SK-N-SH (cell line): Measurements from ENCODE around the gene LRSAM1. TPM values are rescaled to one million over a fixed set of nuclear protein-coding genes. Genes with fewer than 3 reads are reported as not detected.

ENCODE experiments used
- CTCF ChIA-PET: fragments of 300-600, 350-600 bp; formaldehyde crosslinking; extraction: SDS; loops from one replicate; lab custom pipeline; 2021; lab: Yijun Ruan, JAX
- POLR2A ChIA-PET: fragments of 350-600 bp; sonication (Branson Sonifier 250); formaldehyde crosslinking; extraction: SDS; loops from one replicate; lab custom pipeline; 2020; ENCODE audit warnings: antibody characterized with exemption, inconsistent platforms; lab: Yijun Ruan, JAX
- DNase-seq: peaks from one replicate; pipeline ENCODE4 v3.0.0; 2012
- H2AFZ ChIP-seq: fragments of 200-600 bp; sonication (generic); 2 replicates; pipeline ENCODE4 v1.8.1; 2016; ENCODE audit warnings: antibody characterized with exemption, mild to moderate bottlenecking, low read depth
- H3F3A ChIP-seq: fragments of 200-600 bp; sonication (generic); replicated peaks from 2 replicates; pipeline ENCODE3; 2016; ENCODE audit warnings: antibody characterized with exemption, mild to moderate bottlenecking; ENCODE audit not compliant: insufficient read depth
- H3K27ac ChIP-seq, 2 experiments: fragments of 200-500 bp in 1 of 2; fragments of 200-600 bp in 1 of 2; sonication (Bioruptor generic) in 1 of 2; sonication (generic), shearing (Covaris generic) in 1 of 2; 2 replicates each; pipeline versions ENCODE4 v1.5.1 to v1.6.1; 2014 to 2016; ENCODE audit warnings: low read depth in 2 of 2, inconsistent platforms in 1 of 2, low read length in 1 of 2, mild to moderate bottlenecking in 1 of 2, mixed read lengths in 1 of 2
- H3K27me3 ChIP-seq: fragments of 200-600 bp; sonication (generic), shearing (Covaris generic); 2 replicates; pipeline ENCODE4 v1.6.1; 2016; ENCODE audit warnings: mixed run types; ENCODE audit not compliant: insufficient read depth
- H3K36me3 ChIP-seq, 2 experiments: fragments of 200-500 bp in 1 of 2; fragments of 200-600 bp in 1 of 2; sonication (Bioruptor generic) in 1 of 2; sonication (generic) in 1 of 2; replicated peaks in 1 of 2; 2 replicates each; pipeline versions ENCODE3 to v1.5.1; 2014 to 2016; ENCODE audit warnings: low read length in 1 of 2, mild to moderate bottlenecking in 1 of 2; ENCODE audit not compliant: insufficient read depth in 2 of 2, control insufficient read depth in 1 of 2
- H3K4me1 ChIP-seq, 2 experiments: fragments of 200-500 bp in 1 of 2; fragments of 200-600 bp in 1 of 2; sonication (Bioruptor generic) in 1 of 2; sonication (generic), shearing (Covaris generic) in 1 of 2; 2 replicates each; pipeline versions ENCODE4 v1.5.1 to v1.6.1; 2014 to 2016; ENCODE audit warnings: low read depth in 1 of 2, low read length in 1 of 2, mixed run types in 1 of 2; ENCODE audit not compliant: insufficient read depth in 2 of 2, control insufficient read depth in 1 of 2
- H3K4me2 ChIP-seq: fragments of 200-600 bp; sonication (generic), shearing (Covaris generic); 2 replicates; pipeline ENCODE4 v1.6.1; 2017; ENCODE audit warnings: mixed run types
- H3K4me3 ChIP-seq, 2 experiments: fragments of 200-500 bp in 1 of 2; fragments of 200-600 bp in 1 of 2; sonication (Bioruptor generic) in 1 of 2; sonication (generic), shearing (Covaris generic) in 1 of 2; 2 replicates each; pipeline versions ENCODE4 v1.5.1 to v1.8.1; 2014 to 2016; ENCODE audit warnings: low read depth in 2 of 2, inconsistent platforms in 1 of 2, low read length in 1 of 2, mild to moderate bottlenecking in 1 of 2, mixed read lengths in 1 of 2, moderate library complexity in 1 of 2
- H3K79me2 ChIP-seq: fragments of 200-600 bp; sonication (generic); 2 replicates; pipeline ENCODE4 v1.8.1; 2017; ENCODE audit warnings: mild to moderate bottlenecking; ENCODE audit not compliant: insufficient read depth
- H3K9ac ChIP-seq: fragments of 200-600 bp; sonication (generic); 2 replicates; pipeline ENCODE4 v1.6.1; 2017; ENCODE audit warnings: mixed run types
- H3K9me2 ChIP-seq: fragments of 200-600 bp; sonication (generic); 2 replicates; pipeline ENCODE4 v1.6.1; 2017; ENCODE audit warnings: mixed run types
- H3K9me3 ChIP-seq: fragments of 200-600 bp; sonication (generic); 2 replicates; pipeline ENCODE4 v1.6.1; 2017; ENCODE audit warnings: mixed run types, mild to moderate bottlenecking, moderate library complexity
- H4K20me1 ChIP-seq: fragments of 200-600 bp; sonication (generic); 2 replicates; pipeline ENCODE4 v1.6.1; 2017; ENCODE audit warnings: mild to moderate bottlenecking, mixed run types; ENCODE audit not compliant: insufficient read depth
- CHD2 ChIP-seq: fragments of 150-350 bp; IDR thresholded peaks from 2 replicates; pipeline ENCODE4 v1.6.1; 2018; ENCODE audit warnings: low read length; ENCODE audit not compliant: partially characterized antibody
- EP300 ChIP-seq, 2 experiments: IDR thresholded peaks; 2 replicates each; pipeline versions ENCODE4 v1.4.0 to v1.6.1; 2012; ENCODE audit warnings: borderline replicate concordance in 1 of 2, low read depth in 1 of 2, low read length in 1 of 2
- FOSL2 ChIP-seq: IDR thresholded peaks from 2 replicates; pipeline ENCODE4 v1.4.0; 2012; ENCODE audit warnings: low read depth, mild to moderate bottlenecking, moderate library complexity, borderline replicate concordance
- GABPA ChIP-seq: IDR thresholded peaks from 2 replicates; pipeline ENCODE4 v1.4.0; 2012; ENCODE audit warnings: low read depth, mild to moderate bottlenecking
- GATA2 ChIP-seq: sonication (generic); formaldehyde crosslinking; IDR thresholded peaks from 2 replicates; pipeline ENCODE4 v1.5.0; 2020; ENCODE audit warnings: mild to moderate bottlenecking, missing genetic modification reagents
- NFIC ChIP-seq: IDR thresholded peaks from 2 replicates; pipeline ENCODE4 v1.4.0; 2012; ENCODE audit warnings: borderline replicate concordance
- RFX5 ChIP-seq: IDR thresholded peaks from 2 replicates; pipeline ENCODE4 v1.6.1; 2012; ENCODE audit warnings: mild to moderate bottlenecking, improper control_type of control experiment, low read length
- SIN3A ChIP-seq: IDR thresholded peaks from 2 replicates; pipeline ENCODE4 v1.6.1; 2012; ENCODE audit warnings: low read depth, mild to moderate bottlenecking, low read length, moderate library complexity, borderline replicate concordance
- TEAD4 ChIP-seq: IDR thresholded peaks from 2 replicates; pipeline ENCODE4 v1.4.0; 2012; ENCODE audit warnings: mild to moderate bottlenecking, borderline replicate concordance; ENCODE audit not compliant: insufficient read depth
- YY1 ChIP-seq: IDR thresholded peaks from 2 replicates; pipeline ENCODE4 v1.4.0; 2012; ENCODE audit warnings: low read depth, mild to moderate bottlenecking
- WGBS: methylation state at CpG from one replicate; pipeline ENCODE4 v1.1.6; 2017; ENCODE audit warnings: low lambda C conversion rate; 5-methylcytosine and 5-hydroxymethylcytosine counted together
- polyA plus RNA-seq, 3 experiments: library from polyadenylated mRNA; depleted of rRNA; stranded (reverse); fragments of >200 nt; gene quantifications; 2 replicates each; pipeline ENCODE4 v1.2.3, GENCODE V29; 2012
- TF ChIP-seq, protein P1 (sequence below): IDR thresholded peaks from 2 replicates; pipeline ENCODE4 v1.4.0; 2012; ENCODE audit warnings: low read depth, borderline replicate concordance

The LRSAM1 gene
- polyA plus RNA-seq, 1 of the 3 experiments (the other 2 are of a cell fraction): 8.0 TPM

DNA sequence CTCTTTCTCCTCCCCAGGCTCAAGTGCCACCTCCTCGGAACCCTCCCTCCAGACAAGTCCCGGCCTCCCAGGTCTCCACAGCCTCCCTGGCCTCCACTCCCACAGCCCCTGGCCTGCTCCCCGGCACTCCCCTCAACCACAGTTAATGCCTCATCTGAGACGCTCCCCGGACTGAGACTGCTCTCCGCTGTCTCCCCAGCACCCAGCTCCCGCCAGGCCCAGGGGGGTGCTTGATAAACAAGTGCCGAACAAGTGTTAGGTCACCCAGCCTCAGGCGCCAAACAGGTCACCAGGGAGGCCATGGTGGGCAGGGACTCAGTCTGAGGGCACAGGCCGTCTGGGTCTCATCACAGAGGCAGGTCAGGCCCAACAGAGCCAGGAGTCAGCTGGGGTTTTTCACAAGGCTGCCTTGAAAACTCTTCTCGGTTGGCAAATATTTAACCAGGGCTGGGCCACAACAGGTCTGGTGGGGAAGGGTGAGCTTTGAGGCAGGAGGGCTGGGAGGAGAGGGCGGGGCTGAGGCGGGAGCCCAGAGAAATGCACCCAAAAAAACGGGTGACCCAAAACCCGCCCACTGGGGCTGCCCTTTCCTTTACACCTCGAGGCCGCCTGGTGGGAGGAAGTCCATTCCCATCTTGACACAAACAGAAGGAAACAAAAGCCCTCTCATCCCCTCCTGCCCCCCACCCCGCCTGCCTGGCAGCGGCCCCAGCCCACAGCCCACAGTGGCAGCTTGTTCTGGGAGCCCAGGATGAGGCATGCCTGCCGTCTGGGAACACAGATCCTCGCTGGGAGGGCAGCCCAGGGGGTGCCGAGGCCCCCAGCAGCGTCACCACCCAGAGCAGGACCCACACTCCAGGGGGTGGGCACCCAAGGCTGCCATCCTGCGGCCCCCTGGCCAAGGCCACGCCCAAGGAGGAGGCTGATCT is 94.2 kb downstream of the LRSAM1 start:
- Histone ChIP-seq H4K20me1 (peaks cover 99% of the 10 kb centered on the region), H3K4me2 (peak overlapping the region; percentile 57), H3F3A (peaks cover 16% of the 10 kb centered on the region), H3K27me3 (no peaks in the 10 kb centered on the region), H3K36me3 (no peaks in the 10 kb centered on the region)
- WGBS: 60% methylated on average over 17 of the region's 25 CpGs
- CTCF ChIA-PET: interaction anchor here (1.2 to 1.7 kb wide), 2 partner anchors 20 to 42 kb away, joined by 3 to 4 read pairs; no protein-coding TSS in a partner anchor
- 0 out of 2 replicates have a peak, but pooled peaks have one; percentile 26 for TF ChIP-seq NFIC
- no peak for TF ChIP-seq SIN3A
- TF ChIP-seq, all 33 proteins: peak for 1
- Histone ChIP-seq H3K9me2 (no peaks in the 10 kb centered on the region), H3K4me1 (peaks cover 15 to 20% of the 10 kb centered on the region in 2 experiments; a peak in 3 of 4 replicates), H2AFZ (no peak overlapping the region), H3K27ac (peak overlapping the region; percentile 14 to 64; a peak in 3 of 4 replicates), H3K4me3 (no peak overlapping the region), H3K9me3 (no peaks in the 10 kb centered on the region), H3K79me2 (peaks cover 100% of the 10 kb centered on the region), H3K9ac (no peak overlapping the region)
- DNase-seq: no peak
- POLR2A ChIA-PET: no interaction called here

DNA sequence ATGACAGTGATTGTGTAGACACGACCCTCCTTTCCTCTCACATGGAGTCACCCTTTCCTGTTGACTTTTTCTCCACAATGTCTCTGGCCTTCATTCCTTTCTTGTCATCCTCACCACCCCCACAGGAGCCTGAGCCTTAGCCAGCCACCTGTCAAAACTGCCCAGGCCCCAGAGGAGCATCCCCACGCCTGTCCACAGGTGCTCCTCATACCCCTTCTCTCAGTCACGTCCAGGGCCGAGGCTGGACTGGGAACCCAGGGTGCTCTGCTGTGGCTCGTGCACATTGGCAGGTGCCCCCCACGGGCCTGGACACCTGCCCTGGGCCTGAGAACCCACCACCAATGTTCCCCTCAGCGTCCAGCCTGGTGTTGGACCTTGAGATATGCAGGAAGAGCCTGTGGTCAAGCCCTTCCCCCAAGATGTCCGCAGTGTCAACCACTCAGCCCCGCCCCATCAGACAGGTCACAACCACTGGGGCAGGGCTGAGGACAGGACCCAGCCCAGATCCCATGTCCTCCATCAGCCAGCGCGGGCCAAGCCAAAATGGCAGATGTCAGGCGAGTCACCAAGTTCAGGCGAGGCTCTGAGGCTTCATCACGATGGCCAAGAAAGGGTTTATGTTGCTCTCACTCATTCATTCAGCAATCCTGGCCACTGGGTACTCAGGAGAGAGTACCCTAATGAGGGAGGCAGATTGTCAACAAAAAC is 95.0 kb downstream of the LRSAM1 start:
- no peak for TF ChIP-seq TEAD4
- TF ChIP-seq YY1: no peak
- TF ChIP-seq GATA2 (CRISPR knock-in tag): no peak
- TF ChIP-seq, protein P1, sequence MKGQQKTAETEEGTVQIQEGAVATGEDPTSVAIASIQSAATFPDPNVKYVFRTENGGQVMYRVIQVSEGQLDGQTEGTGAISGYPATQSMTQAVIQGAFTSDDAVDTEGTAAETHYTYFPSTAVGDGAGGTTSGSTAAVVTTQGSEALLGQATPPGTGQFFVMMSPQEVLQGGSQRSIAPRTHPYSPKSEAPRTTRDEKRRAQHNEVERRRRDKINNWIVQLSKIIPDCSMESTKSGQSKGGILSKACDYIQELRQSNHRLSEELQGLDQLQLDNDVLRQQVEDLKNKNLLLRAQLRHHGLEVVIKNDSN: no peak
- no peak for TF ChIP-seq CHD2
- TF ChIP-seq GABPA: no peak
- no peak for TF ChIP-seq RFX5
- TF ChIP-seq FOSL2: no peak
- TF ChIP-seq EP300 (IDR thresholded peaks at IDR 0.05; ENCODE audit: borderline replicate concordance in 1 of 2, low read depth in 1 of 2, low read length in 1 of 2): no peak
- no peak overlapping the region for H2AFZ ChIP-seq
- H3K9me3 ChIP-seq: no peaks in the 10 kb centered on the region
- ChIA-PET POLR2A (no interaction called here), CTCF (no interaction called here)
- H4K20me1 ChIP-seq: peaks cover 99% of the 10 kb centered on the region
- DNase-seq: no peak
- no peak overlapping the region for H3K4me3 ChIP-seq
- H3K4me2 ChIP-seq: peak overlapping the region; percentile 57
- peaks cover 15 to 27% of the 10 kb centered on the region in 2 experiments; a peak in 3 of 4 replicates for H3K4me1 ChIP-seq
- H3F3A ChIP-seq: peaks cover 14% of the 10 kb centered on the region
- WGBS: 61% methylated on average over 6 of the region's 14 CpGs
- H3K9ac ChIP-seq: no peak overlapping the region
- no peaks in the 10 kb centered on the region for H3K9me2 ChIP-seq
- peaks cover 0 to 4% of the 10 kb centered on the region in 2 experiments for H3K36me3 ChIP-seq
- H3K27ac ChIP-seq: peak overlapping the region; percentile 14 to 64; a peak in 3 of 4 replicates
- peaks cover 100% of the 10 kb centered on the region for H3K79me2 ChIP-seq
- no peaks in the 10 kb centered on the region for H3K27me3 ChIP-seq
